B cell (primary cell): Measurements from ENCODE around the gene PLPP2. TPM values are rescaled to one million over a fixed set of nuclear protein-coding genes. Genes with fewer than 3 reads are reported as not detected.

Experiments
- ATAC-seq: fragments of 200-7000 bp; cut with Tn5 transposase; one replicate; pipeline ENCODE4 v1.10.0; 2021; ENCODE audit warnings: low read depth, mild to moderate bottlenecking, moderate number of reproducible peaks, moderate library complexity
- CTCF ChIA-PET: fragments of 350-600 bp; sonication (Branson Sonifier 250); formaldehyde crosslinking; loops from one replicate; lab custom pipeline; 2021; ENCODE audit warnings: antibody characterized with exemption, inconsistent platforms; lab: Charles Lee
- POLR2A ChIA-PET: fragments of 350-600 bp; sonication (Branson Sonifier 250); formaldehyde crosslinking; loops from one replicate; lab custom pipeline; 2021; ENCODE audit warnings: antibody characterized with exemption; lab: Charles Lee
- DNase-seq: peaks from one replicate; pipeline ENCODE4 v3.0.0; 2013
- H2AFZ ChIP-seq: 2 replicates; pipeline ENCODE4 v1.6.1; 2012; ENCODE audit warnings: mild to moderate bottlenecking, low read depth, low read length; ENCODE audit not compliant: insufficient read depth, poor library complexity, severe bottlenecking
- H3K27ac ChIP-seq, 2 donors: 1 replicate in 1 of 2; 2 replicates in 1 of 2; pipeline ENCODE4 v1.5.1; 2012 to 2013; ENCODE audit warnings: low read length in 2 of 2, mild to moderate bottlenecking in 2 of 2, moderate library complexity in 1 of 2
- H3K27me3 ChIP-seq, 4 experiments: fragments of 200-600 bp in 1 of 4; sonication (generic) in 1 of 4; replicated peaks in 1 of 4; 1 replicate in 2 of 4; 2 replicates in 2 of 4; pipeline versions ENCODE4 v1.6.1 to v1.7.0; 2013 to 2016; ENCODE audit warnings: low read length in 3 of 4, mild to moderate bottlenecking in 2 of 4, mixed read lengths in 1 of 4, moderate library complexity in 1 of 4; ENCODE audit not compliant: insufficient read depth in 4 of 4, control insufficient read depth in 3 of 4; ENCODE audit errors: control extremely low read depth in 1 of 4
- H3K36me3 ChIP-seq, 2 experiments: replicated peaks in 1 of 2; 1 replicate in 1 of 2; 2 replicates in 1 of 2; pipeline versions ENCODE4 v1.6.1 to v1.7.1; 2013; ENCODE audit warnings: low read length in 1 of 2; ENCODE audit not compliant: insufficient read depth in 2 of 2, control insufficient read depth in 1 of 2; ENCODE audit errors: control extremely low read depth in 1 of 2, extremely low read depth in 1 of 2
- H3K4me1 ChIP-seq, 2 donors: fragments of 200-600 bp in 1 of 2; sonication (generic) in 1 of 2; 1 replicate in 1 of 2; 2 replicates in 1 of 2; pipeline versions ENCODE4 v1.5.1 to v1.6.1; 2013 to 2017; ENCODE audit warnings: low read length in 2 of 2; ENCODE audit not compliant: control insufficient read depth in 2 of 2, insufficient read depth in 2 of 2
- H3K4me2 ChIP-seq: replicated peaks from 2 replicates; pipeline ENCODE3; 2012; ENCODE audit warnings: mild to moderate bottlenecking, low read depth, low read length; ENCODE audit not compliant: poor library complexity, severe bottlenecking
- H3K4me3 ChIP-seq, 5 experiments: fragments of 200-600 bp in 1 of 5; sonication (generic) in 1 of 5; 1 replicate in 3 of 5; 2 replicates in 2 of 5; pipeline versions ENCODE4 v1.5.1 to v1.7.0; 2011 to 2016; ENCODE audit warnings: low read length in 4 of 5, mild to moderate bottlenecking in 4 of 5, low read depth in 2 of 5, control low read depth in 1 of 5, moderate library complexity in 1 of 5; ENCODE audit not compliant: insufficient read depth in 1 of 5; ENCODE audit errors: control extremely low read depth in 1 of 5, extremely low read depth in 1 of 5
- H3K79me2 ChIP-seq: fragments of 200-600 bp; sonication (generic); one replicate; pipeline ENCODE4 v1.6.0; 2016; ENCODE audit warnings: low read length; ENCODE audit not compliant: control insufficient read depth, insufficient read depth
- H3K9ac ChIP-seq: fragments of 200-600 bp; sonication (generic); 2 replicates; pipeline ENCODE4 v1.6.1; 2017; ENCODE audit warnings: mild to moderate bottlenecking, low read length, moderate library complexity
- H3K9me3 ChIP-seq, 3 donors: one replicate each; pipeline versions ENCODE4 v1.6.1 to v1.7.1; 2013; ENCODE audit warnings: low read length in 2 of 3; ENCODE audit not compliant: control insufficient read depth in 2 of 3, insufficient read depth in 1 of 3; ENCODE audit errors: control extremely low read depth in 1 of 3
- H4K20me1 ChIP-seq: 2 replicates; pipeline ENCODE4 v1.6.0; 2012; ENCODE audit warnings: mild to moderate bottlenecking, low read length; ENCODE audit not compliant: insufficient read depth, control insufficient read depth, poor library complexity, severe bottlenecking
- H3K27ac Mint-ChIP-seq: one replicate; pipeline ENCODE4 v1.8.0; 2021; ENCODE audit warnings: mixed read lengths
- H3K27me3 Mint-ChIP-seq: one replicate; pipeline ENCODE4 v1.8.0; 2021; ENCODE audit warnings: mixed read lengths
- H3K4me1 Mint-ChIP-seq: one replicate; pipeline ENCODE4 v1.8.0; 2021; ENCODE audit warnings: mixed read lengths
- H3K4me3 Mint-ChIP-seq: one replicate; pipeline ENCODE4 v1.8.0; 2021; ENCODE audit warnings: mixed read lengths
- H3K9me3 Mint-ChIP-seq: one replicate; pipeline ENCODE4 v1.8.0; 2022; ENCODE audit warnings: mixed read lengths; ENCODE audit not compliant: insufficient read depth
- CTCF ChIP-seq: fragments of 200-600 bp; IDR thresholded peaks from one replicate; pipeline ENCODE4 v1.8.0; 2022; ENCODE audit warnings: antibody characterized with exemption, mild to moderate bottlenecking
- EZH2 ChIP-seq: IDR thresholded peaks from 2 replicates; pipeline ENCODE4 v1.6.1; 2012; ENCODE audit warnings: borderline replicate concordance, low read depth, mild to moderate bottlenecking, moderate library complexity, low read length; ENCODE audit not compliant: insufficient read depth, poor library complexity, severe bottlenecking
- WGBS: methylation state at CpG from one replicate; pipeline ENCODE4 v1.1.5; 2013; ENCODE audit warnings: missing lambda C conversion rate; ENCODE audit not compliant: insufficient coverage; 5-methylcytosine and 5-hydroxymethylcytosine counted together
- intact Hi-C: fragments of 100-400 bp; cut with micrococcal nuclease; formaldehyde crosslinking; loops from one replicate; pipeline ENCODE4 v1.10.0; 2022
- polyA plus RNA-seq: library from polyadenylated mRNA; depleted of rRNA; stranded (reverse); fragments of >200 nt; gene quantifications from 2 replicates; pipeline ENCODE4 v1.2.3, GENCODE V29; 2012
- total RNA-seq, 2 donors: library from RNA; stranded (reverse); fragments of 120-200 nt in 1 of 2; gene quantifications; 1 replicate in 1 of 2; 2 replicates in 1 of 2; pipeline versions ENCODE4 v1.2.3 to v1.2.4, GENCODE V29; 2013 to 2022

The PLPP2 gene
- total and polyA plus RNA-seq, 2 donors (not counting 1 experiment from before 2014, with no cell fraction given), result 0.37 to 1.3 TPM

GRCh38 chr19:277581-278165, 13.5 kb downstream of the PLPP2 start:
- Mint-ChIP-seq H3K4me3 (no peak overlapping the region), H3K27ac (no peak overlapping the region), H3K27me3 (peaks cover 35% of the 10 kb centered on the region), H3K4me1 (no peaks in the 10 kb centered on the region), H3K9me3 (no peaks in the 10 kb centered on the region)
- ChIA-PET POLR2A (no interaction called here), CTCF (no interaction called here)
- H3K9me3 ChIP-seq, result peaks cover 0 to 4% (median 0%) of the 10 kb centered on the region in 3 donors
- no peak overlapping the region for H3K9ac ChIP-seq
- no peaks in the 10 kb centered on the region for H3K36me3 ChIP-seq
- DNase-seq (no peak), ATAC-seq (no peak)
- TF ChIP-seq CTCF (no peak), EZH2 (no peak)
- H3K27ac ChIP-seq, result no peak overlapping the region
- WGBS, result 49% methylated on average over 21 of the region's 21 CpGs
- H3K4me2 ChIP-seq, result no peak overlapping the region
- no peaks in the 10 kb centered on the region for H3K79me2 ChIP-seq
- peaks cover 0 to 23% (median 6%) of the 10 kb centered on the region in 4 experiments for H3K27me3 ChIP-seq
- H3K4me1 ChIP-seq, result no peaks in the 10 kb centered on the region
- no peak overlapping the region for H3K4me3 ChIP-seq
- no peak overlapping the region for H2AFZ ChIP-seq
- no peaks in the 10 kb centered on the region for H4K20me1 ChIP-seq
- intact Hi-C loops, result no loop called here

GRCh38 chr19:277131-277530, 14.1 kb downstream of the PLPP2 start:
- Mint-ChIP-seq H3K9me3 (no peaks in the 10 kb centered on the region), H3K4me1 (no peaks in the 10 kb centered on the region), H3K27ac (no peak overlapping the region), H3K4me3 (no peak overlapping the region), H3K27me3 (peaks cover 35% of the 10 kb centered on the region)
- Histone ChIP-seq H4K20me1 (no peaks in the 10 kb centered on the region), H3K9ac (no peak overlapping the region), H3K4me3 (no peak overlapping the region), H3K36me3 (no peaks in the 10 kb centered on the region), H3K79me2 (no peaks in the 10 kb centered on the region), H3K9me3 (peaks cover 0 to 4% (median 0%) of the 10 kb centered on the region in 3 donors), H3K4me1 (no peaks in the 10 kb centered on the region), H3K27ac (no peak overlapping the region), H3K4me2 (no peak overlapping the region), H2AFZ (no peak overlapping the region), H3K27me3 (peaks cover 0 to 23% (median 6%) of the 10 kb centered on the region in 4 experiments)
- TF ChIP-seq EZH2 (no peak), CTCF (no peak)
- ChIA-PET CTCF (no interaction called here), POLR2A (no interaction called here)
- no peak for DNase-seq
- intact Hi-C loops, result no loop called here
- ATAC-seq, result no peak
- WGBS, result 81% methylated on average over 7 of the region's 7 CpGs
